Urinary bladder (tissue), 4 donors: ENCODE results near the gene CDC40. TPM values are rescaled to one million over a fixed set of nuclear protein-coding genes. Genes with fewer than 3 reads are reported as not detected.
"Not testable (repeated sequence)": the region's sequence is repeated elsewhere in the genome, so short reads cannot be mapped to it uniquely, and the experiment has no call there.

Source experiments
- DNase-seq: peaks from one replicate; pipeline ENCODE4 v3.0.0-alpha.2; 2015; ENCODE audit errors: extremely low spot score
- H3K27ac ChIP-seq: one replicate; pipeline ENCODE4 v1.5.1; 2013; ENCODE audit warnings: low read depth, mild to moderate bottlenecking, moderate library complexity
- H3K36me3 ChIP-seq: one replicate; pipeline ENCODE4 v1.6.1; 2013; ENCODE audit warnings: mild to moderate bottlenecking, moderate library complexity; ENCODE audit not compliant: insufficient read depth
- H3K4me1 ChIP-seq: one replicate; pipeline ENCODE4 v1.6.1; 2013; ENCODE audit warnings: mild to moderate bottlenecking, moderate library complexity; ENCODE audit not compliant: insufficient read depth
- H3K4me3 ChIP-seq: one replicate; pipeline ENCODE4 v1.5.1; 2013; ENCODE audit warnings: low read depth, low read length
- WGBS: extraction: QIAGEN DNeasy Blood & Tissue Kit; methylation state at CpG from one replicate; pipeline ENCODE4 v1.1.7; 2013; 5-methylcytosine and 5-hydroxymethylcytosine counted together
- polyA plus RNA-seq: library from polyadenylated mRNA; stranded (reverse); fragments of 200-250 nt; gene quantifications from one replicate; pipeline ENCODE4 v1.2.3, GENCODE V29; 2013
- total RNA-seq: library from RNA; depleted of rRNA; stranded (reverse); fragments of >200 nt; gene quantifications from one replicate; pipeline ENCODE4 v1.2.3, GENCODE V29; 2014
- donor health status: healthy with polysubstance abuse.
- donor health status: healthy.

Gene CDC40
- total and polyA plus RNA-seq, 2 donors, result 12.4 to 33.9 TPM

GRCh38 chr6:110221738-110222137, 41.5 kb downstream of the CDC40 start:
- Histone ChIP-seq H3K27ac (no peak overlapping the region), H3K4me1 (no peaks in the 10 kb centered on the region), H3K4me3 (no peak overlapping the region), H3K36me3 (peaks cover 7% of the 10 kb centered on the region)
- DNase-seq, result no peak

- no peak overlapping the region for H3K27ac ChIP-seq
- 98% methylated on average over 1 of the region's 1 CpG for WGBS
- H3K4me3 ChIP-seq, result no peak overlapping the region
- DNase-seq, result no peak
- peaks cover 5% of the 10 kb centered on the region for H3K36me3 ChIP-seq
- H3K4me1 ChIP-seq, result no peaks in the 10 kb centered on the region
These were observed 46.0 kb downstream of the CDC40 start for GRCh38 chr6:110226261-110226660.

- DNase-seq, result no peak
- no peak overlapping the region for H3K4me3 ChIP-seq
- no peak overlapping the region for H3K27ac ChIP-seq
- H3K36me3 ChIP-seq, result no peaks in the 10 kb centered on the region
- no peaks in the 10 kb centered on the region for H3K4me1 ChIP-seq
- WGBS, result 47% methylated on average over 2 of the region's 2 CpGs
These were observed 52.2 kb downstream of the CDC40 start for GRCh38 chr6:110232450-110232849.

GRCh38 chr6:110233770-110234374, 53.6 kb downstream of the CDC40 start:
- WGBS, result 94% methylated on average over 2 of the region's 2 CpGs
- no peak for DNase-seq
- H3K27ac ChIP-seq, result no peak overlapping the region
- H3K4me3 ChIP-seq, result no peak overlapping the region
- H3K4me1 ChIP-seq, result no peaks in the 10 kb centered on the region
- H3K36me3 ChIP-seq, result no peaks in the 10 kb centered on the region

- DNase-seq, result not testable (repeated sequence)
These were observed 55.8 kb downstream of the CDC40 start for GRCh38 chr6:110236007-110236406.

GRCh38 chr6:110239526-110240274, 59.5 kb downstream of the CDC40 start:
- 98% methylated on average over 1 of the region's 1 CpG for WGBS
- no peaks in the 10 kb centered on the region for H3K36me3 ChIP-seq
- H3K4me1 ChIP-seq, result no peaks in the 10 kb centered on the region
- DNase-seq, result no peak
- no peak overlapping the region for H3K4me3 ChIP-seq
- H3K27ac ChIP-seq, result no peak overlapping the region

More at GRCh38 chr6:110236007-110236406, 55.8 kb downstream of the CDC40 start:
- WGBS, result 97% methylated on average over 1 of the region's 1 CpG
- H3K27ac ChIP-seq, H3K4me3 ChIP-seq, H3K4me1 ChIP-seq, H3K36me3 ChIP-seq: not testable (repeated sequence)

- not testable (repeated sequence) for H3K4me3 ChIP-seq, H3K36me3 ChIP-seq, H3K4me1 ChIP-seq, DNase-seq, H3K27ac ChIP-seq
- 95% methylated on average over 3 of the region's 3 CpGs for WGBS
These were observed 64.4 kb downstream of the CDC40 start for GRCh38 chr6:110244621-110245020.

GRCh38 chr6:110246378-110246777, 66.2 kb downstream of the CDC40 start:
- H3K4me1 ChIP-seq, result no peaks in the 10 kb centered on the region
- WGBS, result 96% methylated on average over 3 of the region's 3 CpGs
- DNase-seq, result no peak
- no peaks in the 10 kb centered on the region for H3K36me3 ChIP-seq
- no peak overlapping the region for H3K4me3 ChIP-seq
- no peak overlapping the region for H3K27ac ChIP-seq

- WGBS, result 97% methylated on average over 3 of the region's 3 CpGs
- no peaks in the 10 kb centered on the region for H3K4me1 ChIP-seq
- H3K4me3 ChIP-seq, result no peak overlapping the region
- H3K27ac ChIP-seq, result no peak overlapping the region
- no peak for DNase-seq
- no peaks in the 10 kb centered on the region for H3K36me3 ChIP-seq
These were observed 66.8 kb downstream of the CDC40 start for GRCh38 chr6:110246900-110247546.

GRCh38 chr6:110250058-110250457, 69.8 kb downstream of the CDC40 start:
- H3K27ac ChIP-seq, result no peak overlapping the region
- no peak overlapping the region for H3K4me3 ChIP-seq
- no peaks in the 10 kb centered on the region for H3K4me1 ChIP-seq
- H3K36me3 ChIP-seq, result no peaks in the 10 kb centered on the region
- DNase-seq, result no peak
- 91% methylated on average over 4 of the region's 4 CpGs for WGBS

GRCh38 chr6:110250838-110251237, 70.6 kb downstream of the CDC40 start:
- Histone ChIP-seq H3K27ac (no peak overlapping the region), H3K4me3 (no peak overlapping the region), H3K4me1 (no peaks in the 10 kb centered on the region), H3K36me3 (no peaks in the 10 kb centered on the region)
- no peak for DNase-seq
- 78% methylated on average over 5 of the region's 5 CpGs for WGBS

- H3K4me3 ChIP-seq, result no peak overlapping the region
- no peak overlapping the region for H3K27ac ChIP-seq
- WGBS, result 22% methylated on average over 5 of the region's 5 CpGs
- H3K36me3 ChIP-seq, result no peaks in the 10 kb centered on the region
- DNase-seq, result no peak
- no peaks in the 10 kb centered on the region for H3K4me1 ChIP-seq
These were observed 75.1 kb downstream of the CDC40 start for GRCh38 chr6:110255211-110255750.

- no peak for DNase-seq
- H3K4me3 ChIP-seq, result no peak overlapping the region
- H3K36me3 ChIP-seq, result no peaks in the 10 kb centered on the region
- 90% methylated on average over 2 of the region's 2 CpGs for WGBS
- H3K4me1 ChIP-seq, result no peaks in the 10 kb centered on the region
- H3K27ac ChIP-seq, result no peak overlapping the region
These were observed 76.1 kb downstream of the CDC40 start for GRCh38 chr6:110256366-110256765.

GRCh38 chr6:110265273-110265672, 85.0 kb downstream of the CDC40 start:
- Histone ChIP-seq H3K4me3 (no peak overlapping the region), H3K36me3 (no peaks in the 10 kb centered on the region), H3K4me1 (no peaks in the 10 kb centered on the region), H3K27ac (no peak overlapping the region)
- no peak for DNase-seq
- WGBS, result 95% methylated on average over 3 of the region's 3 CpGs
